IPS-NIHi7 (cell line): ENCODE results near the gene LRRC3.
"Not testable (repeated sequence)": the region's sequence is repeated elsewhere in the genome, so short reads cannot be mapped to it uniquely, and the experiment has no call there.

Experiments used
- DNase-seq: peaks from one replicate; pipeline ENCODE4 v3.0.0; 2012; ENCODE audit warnings: mixed read lengths; ENCODE audit errors: extremely low spot score

Gene LRRC3, protein sequence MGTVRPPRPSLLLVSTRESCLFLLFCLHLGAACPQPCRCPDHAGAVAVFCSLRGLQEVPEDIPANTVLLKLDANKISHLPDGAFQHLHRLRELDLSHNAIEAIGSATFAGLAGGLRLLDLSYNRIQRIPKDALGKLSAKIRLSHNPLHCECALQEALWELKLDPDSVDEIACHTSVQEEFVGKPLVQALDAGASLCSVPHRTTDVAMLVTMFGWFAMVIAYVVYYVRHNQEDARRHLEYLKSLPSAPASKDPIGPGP

DNA sequence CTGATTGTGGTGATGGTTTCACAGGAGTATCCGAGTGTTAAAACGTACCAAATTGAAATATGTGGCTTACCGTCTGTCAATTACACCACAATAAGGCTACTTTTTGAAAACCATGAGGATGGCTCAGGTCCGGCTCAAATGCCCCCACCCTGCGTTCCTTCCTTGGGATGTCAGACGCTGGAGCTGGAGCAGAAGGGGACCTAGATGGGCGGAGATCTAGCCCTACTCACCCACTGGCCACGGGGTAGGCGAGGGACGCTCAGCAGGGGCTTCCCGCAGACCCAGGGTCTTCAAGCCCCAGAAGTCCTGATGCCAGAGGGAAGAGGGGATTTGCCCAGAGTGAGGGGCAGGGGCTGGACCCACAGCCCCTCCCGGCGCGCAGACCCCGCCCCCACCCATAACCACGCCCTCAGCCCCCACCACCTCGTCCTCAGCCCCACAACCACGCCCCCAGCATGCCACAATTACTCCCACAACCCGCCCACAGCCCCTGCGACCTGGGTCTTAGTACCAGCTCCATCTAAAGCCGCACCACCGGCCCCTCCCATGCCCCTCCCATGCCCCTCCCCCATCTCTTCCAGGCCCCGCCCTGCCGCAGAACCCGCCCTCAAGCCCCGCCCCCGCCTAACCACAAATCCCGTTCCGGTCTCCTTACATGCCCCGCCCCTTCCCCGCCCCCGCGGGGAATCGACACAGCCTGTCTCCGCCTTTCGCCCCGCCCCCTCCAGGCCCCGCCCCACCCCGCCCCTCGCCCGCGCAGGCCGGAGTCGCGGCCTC lies at the start of gene LRRC3:
TSS of gene LRRC3 (plus strand) at position 764 of the 777 bp plus-strand sequence. CDS start 1,135 bp downstream, outside the sequence.
- peak; percentile 98 for DNase-seq

DNA sequence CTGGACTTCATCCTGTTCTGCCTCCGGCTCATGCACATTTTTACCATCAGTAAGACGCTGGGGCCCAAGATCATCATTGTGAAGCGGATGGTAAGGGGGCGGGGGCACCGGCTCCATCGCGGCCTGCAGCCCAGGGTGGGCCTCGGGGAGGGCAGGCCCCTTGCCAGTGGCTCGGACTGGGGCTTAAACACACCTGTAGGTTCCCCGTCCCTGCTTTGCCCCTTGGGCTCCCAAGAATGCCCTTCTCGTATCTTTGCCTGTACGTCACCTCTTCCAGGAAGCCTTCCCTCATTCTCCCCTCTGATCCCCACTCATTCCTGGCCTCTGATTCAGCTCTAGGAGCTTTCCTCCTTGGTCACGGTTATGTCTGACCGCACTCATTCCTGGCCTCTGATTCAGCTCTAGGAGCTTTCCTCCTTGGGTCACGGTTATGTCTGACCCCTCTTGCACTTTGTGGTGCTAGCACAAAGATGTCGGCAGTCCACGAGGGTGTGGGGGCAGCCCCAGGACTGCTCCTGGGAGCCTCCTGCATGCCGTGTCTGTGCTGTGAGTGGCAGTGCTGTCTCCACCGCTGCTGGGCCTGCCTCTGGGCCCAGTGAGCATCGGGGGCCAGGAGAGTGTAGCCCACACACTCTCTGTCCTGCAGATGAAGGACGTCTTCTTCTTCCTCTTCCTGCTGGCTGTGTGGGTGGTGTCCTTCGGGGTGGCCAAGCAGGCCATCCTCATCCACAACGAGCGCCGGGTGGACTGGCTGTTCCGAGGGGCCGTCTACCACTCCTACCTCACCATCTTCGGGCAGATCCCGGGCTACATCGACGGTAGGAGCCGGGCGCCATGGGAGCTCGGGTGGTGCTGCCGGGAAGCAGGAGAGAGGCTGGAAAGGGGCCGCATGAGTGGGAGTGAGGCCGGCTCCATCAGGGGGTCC lies 49.1 kb upstream of the LRRC3 start:
- no peak for DNase-seq

DNA sequence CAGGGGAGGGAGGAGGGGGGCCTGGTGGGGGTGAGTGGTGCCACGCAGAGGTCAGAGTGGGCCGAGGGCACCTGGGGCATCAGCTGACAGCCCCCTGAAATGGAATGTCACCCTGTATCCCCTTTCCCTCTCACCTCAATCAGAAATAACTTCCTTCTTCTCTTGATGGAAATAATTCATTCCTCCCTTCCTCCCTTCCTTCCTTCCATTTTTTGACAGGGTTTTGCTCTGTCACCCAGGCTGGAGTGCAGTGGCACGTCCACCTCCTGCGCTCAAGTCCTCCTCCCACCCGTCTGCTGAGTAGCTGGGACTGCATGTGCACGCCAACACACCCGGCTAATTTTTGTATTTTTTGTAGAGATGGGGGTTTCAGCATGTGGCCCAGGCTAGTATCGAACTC lies 48.4 kb upstream of the LRRC3 start:
- DNase-seq, result no peak

DNA sequence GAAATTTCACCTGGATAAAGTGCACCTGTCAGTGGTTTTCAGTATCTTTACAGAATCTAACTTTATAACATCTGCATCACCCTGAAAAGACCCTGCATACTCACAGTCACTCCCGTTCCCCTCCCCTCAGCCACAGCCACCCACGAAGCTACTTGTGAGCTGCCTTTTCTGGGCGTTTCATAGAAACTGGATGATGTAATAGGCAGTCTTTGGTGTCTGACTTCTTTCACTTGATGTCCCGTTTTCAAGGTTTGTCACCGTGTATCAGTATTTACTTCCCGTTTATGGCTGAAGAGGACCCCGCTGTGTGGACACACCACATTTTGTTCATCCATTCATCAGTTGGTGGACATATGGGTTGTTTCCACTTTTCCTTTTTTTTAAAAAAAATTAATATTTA lies 47.8 kb upstream of the LRRC3 start:
- DNase-seq, result peak; percentile 10

- no peak for DNase-seq
Observed at GRCh38 chr21:44408226-44408625, 47.1 kb upstream of the LRRC3 start.

DNA sequence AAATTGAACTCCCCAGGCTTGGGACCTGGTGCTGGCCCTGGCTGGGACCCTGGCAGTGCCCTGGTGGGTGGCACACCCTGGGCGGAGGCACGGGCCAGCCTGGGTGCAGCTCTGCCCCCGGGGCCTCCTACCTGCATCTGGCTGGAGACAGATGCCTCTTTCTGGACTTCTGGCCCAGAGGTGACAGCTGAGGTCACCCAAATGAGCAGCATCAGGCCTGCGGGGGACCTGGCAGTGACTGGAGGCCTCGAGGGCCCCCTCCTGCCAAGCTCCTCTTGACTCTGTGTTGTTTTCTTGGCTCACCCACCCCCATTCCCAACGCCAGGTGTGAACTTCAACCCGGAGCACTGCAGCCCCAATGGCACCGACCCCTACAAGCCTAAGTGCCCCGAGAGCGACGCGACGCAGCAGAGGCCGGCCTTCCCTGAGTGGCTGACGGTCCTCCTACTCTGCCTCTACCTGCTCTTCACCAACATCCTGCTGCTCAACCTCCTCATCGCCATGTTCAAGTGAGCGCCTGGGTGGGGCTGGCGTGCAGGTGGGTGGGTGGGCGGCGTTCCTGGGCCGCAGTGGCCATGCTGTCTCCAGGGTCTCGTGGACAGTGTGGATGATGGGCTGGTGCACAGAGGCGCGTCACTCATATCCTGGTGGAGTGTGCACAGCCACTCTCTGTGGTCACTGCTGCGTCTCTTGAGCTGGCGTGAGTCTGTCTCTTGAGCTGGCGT lies 41.6 kb upstream of the LRRC3 start:
- no peak for DNase-seq

DNA sequence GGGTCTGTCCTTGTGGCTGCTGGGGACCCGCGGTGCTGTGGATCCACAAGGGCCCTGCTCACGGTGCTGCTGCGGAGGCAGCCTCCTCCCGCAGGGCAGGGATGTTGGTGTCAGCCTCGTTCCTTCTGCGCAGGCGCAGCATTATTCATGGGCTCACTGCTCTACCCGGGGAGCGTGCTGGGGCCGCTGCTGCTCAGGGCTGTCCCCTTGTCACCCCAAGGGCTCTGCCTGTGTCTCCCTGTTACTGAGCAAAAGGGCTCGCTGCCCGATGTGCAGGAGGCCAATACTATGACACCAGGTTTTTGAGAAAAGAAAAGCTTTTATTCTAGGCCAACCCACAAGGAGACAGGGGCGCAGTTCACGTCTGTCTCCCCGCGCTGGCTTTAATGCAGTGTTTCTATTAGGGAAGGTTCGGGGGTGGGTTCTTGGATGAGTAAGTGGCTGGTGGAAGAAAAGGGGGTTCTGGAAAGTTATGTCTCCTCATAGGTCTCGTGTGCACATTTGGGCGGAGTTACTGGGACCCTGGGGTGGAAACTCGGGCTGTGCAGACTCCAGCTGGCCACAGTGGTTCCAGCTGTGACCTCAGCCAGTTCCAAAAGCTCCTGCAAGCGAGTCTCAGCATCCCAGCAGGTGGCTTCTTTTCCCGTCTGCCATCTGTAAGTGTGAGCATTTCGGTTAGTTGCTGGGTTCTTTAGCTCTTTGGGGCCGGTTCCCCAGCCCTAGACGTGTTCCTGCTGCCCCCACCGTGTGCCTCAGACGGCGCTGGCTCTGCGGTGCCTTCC lies 40.8 kb upstream of the LRRC3 start:
- no peak for DNase-seq

GRCh38 chr21:44415073-44416025 lies 40.0 kb upstream of the LRRC3 start:
- peak; percentile 43 for DNase-seq

DNA sequence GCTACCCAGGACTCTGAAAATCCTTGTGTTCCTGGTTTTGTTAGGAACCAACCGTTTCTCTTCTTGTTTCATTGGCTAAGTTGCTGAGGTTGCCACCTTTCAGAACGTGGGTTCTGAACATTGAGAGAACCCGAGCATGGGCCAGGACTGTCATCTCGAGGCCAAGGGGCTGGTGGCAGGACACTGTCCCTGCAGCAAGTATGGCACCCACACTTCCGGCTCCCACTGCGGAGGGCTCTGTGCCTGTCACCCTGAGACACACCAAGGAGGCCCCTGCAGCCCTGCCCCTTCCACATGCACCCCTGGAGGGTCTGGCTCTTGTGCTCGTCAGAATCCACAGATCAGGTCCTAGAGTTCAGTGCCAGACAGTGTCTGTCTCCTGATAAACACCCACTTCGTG lies 39.1 kb upstream of the LRRC3 start:
- DNase-seq, result no peak

DNA sequence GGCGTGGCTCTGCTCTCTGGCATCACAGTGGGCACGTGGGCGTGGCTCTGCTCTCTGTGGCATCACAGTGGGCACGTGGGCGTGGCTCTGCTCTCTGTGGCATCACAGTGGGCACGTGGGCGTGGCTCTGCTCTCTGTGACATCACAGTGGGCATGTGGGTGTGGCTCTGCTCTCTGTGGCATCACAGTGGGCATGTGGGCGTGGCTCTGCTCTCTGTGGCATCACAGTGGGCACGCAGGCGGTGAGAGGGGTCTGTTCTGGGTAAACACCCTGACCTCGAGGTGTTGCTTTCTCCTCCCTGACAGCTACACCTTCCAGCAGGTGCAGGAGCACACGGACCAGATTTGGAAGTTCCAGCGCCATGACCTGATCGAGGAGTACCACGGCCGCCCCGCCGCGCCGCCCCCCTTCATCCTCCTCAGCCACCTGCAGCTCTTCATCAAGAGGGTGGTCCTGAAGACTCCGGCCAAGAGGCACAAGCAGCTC lies 37.6 kb upstream of the LRRC3 start:
- DNase-seq, result not testable (repeated sequence)

- no peak for DNase-seq
Observed at GRCh38 chr21:44418108-44418875, 37.0 kb upstream of the LRRC3 start.

GRCh38 chr21:44418876-44419230 lies 36.5 kb upstream of the LRRC3 start:
- no peak for DNase-seq

- no peak for DNase-seq
Observed at GRCh38 chr21:44419679-44420078, 35.6 kb upstream of the LRRC3 start.

GRCh38 chr21:44420416-44421205 lies 34.7 kb upstream of the LRRC3 start:
- no peak for DNase-seq

DNA sequence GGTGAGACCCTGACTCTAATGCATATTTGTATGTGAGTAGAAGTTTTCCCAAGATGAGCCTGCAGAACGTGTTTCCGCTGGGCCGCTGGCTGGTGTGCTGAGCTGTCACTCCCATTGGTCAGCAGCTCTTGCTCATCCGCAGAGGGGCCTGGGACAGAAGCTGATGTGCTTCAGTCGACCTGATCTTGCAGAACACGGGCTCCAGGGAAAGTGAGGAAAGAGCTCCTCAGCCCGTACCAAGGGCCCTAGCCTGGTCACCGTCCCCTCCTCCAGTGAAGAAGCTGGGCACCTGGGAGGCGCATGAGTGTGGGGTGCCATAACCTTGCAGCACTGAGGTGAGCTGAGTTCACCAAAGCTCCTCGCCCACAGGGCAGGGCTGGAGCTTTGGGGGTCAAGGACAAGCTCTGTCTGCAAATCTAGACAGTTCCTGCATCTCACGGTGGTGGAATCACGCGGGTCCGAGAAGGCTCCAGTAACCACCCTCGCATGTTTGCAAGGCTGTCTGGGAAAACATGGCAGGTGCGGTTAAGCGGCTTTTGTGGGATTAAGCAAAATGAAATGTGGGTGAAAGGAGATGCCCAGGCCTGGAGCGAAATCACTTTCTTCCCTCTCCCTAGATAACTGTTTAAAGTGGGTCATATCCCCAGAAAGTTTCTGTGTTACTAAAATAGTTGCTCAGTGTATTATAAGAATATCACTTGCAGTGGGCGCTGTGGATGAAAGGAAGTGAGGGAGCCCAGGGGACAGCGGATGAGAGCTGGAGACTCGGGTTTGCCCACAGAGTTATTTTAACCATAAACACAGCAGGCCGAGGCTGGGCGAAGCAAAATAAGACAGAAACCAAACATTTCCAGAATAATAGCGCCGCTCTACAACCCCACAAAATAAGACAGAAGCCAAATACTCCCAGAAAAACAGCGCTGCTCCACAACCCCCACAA lies 33.1 kb upstream of the LRRC3 start:
- DNase-seq, result no peak

DNA sequence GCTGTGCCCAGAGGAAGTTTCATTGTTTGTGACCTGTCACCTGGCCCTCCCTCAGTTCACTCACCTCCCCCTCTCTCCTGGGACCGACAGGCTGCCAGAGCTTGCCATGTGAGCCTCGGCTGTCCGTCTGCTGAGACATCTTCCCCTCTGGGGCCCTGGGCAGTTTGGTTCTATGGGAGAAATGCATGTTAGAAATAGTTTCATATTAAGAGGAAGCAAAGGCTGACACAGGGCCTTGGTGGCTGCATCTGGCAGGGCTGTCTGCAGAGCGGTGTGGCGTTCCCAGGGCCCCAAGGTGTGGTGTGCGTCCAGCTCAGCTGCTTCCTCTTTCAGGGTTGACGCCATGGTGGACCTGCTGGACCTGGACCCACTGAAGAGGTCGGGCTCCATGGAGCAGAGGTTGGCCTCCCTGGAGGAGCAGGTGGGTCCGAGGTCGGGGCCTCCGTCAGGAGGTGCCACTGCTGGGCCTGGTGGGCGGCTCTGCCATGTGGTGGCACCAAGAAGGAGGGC lies 31.9 kb upstream of the LRRC3 start:
- no peak for DNase-seq
